ENCODE data around the gene GDPD5.

DNA sequence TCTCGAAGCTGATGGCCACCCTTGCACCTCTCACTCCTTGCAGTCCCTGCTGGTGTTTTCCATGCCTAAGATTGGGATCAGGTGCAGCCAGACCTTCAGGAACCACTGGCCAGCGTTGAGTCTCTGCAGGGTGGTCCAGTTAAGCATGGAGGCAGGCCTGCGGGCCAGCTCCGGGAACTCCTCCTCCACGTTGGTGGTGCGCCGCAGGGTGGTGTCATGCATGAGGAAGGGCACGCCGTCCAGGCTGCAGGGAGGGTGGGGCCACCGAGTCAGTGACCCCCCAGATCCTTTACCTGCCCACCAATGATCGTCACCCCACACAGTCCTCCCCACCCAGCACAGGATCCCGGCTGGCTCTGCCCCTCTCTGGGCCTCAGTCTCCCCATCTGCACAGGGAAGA is 82.7 kb downstream of the GDPD5 start:
- TF ChIP-seq, protein P1, sequence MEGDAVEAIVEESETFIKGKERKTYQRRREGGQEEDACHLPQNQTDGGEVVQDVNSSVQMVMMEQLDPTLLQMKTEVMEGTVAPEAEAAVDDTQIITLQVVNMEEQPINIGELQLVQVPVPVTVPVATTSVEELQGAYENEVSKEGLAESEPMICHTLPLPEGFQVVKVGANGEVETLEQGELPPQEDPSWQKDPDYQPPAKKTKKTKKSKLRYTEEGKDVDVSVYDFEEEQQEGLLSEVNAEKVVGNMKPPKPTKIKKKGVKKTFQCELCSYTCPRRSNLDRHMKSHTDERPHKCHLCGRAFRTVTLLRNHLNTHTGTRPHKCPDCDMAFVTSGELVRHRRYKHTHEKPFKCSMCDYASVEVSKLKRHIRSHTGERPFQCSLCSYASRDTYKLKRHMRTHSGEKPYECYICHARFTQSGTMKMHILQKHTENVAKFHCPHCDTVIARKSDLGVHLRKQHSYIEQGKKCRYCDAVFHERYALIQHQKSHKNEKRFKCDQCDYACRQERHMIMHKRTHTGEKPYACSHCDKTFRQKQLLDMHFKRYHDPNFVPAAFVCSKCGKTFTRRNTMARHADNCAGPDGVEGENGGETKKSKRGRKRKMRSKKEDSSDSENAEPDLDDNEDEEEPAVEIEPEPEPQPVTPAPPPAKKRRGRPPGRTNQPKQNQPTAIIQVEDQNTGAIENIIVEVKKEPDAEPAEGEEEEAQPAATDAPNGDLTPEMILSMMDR (conservative IDR thresholded peaks at IDR 0.05; ENCODE audit: low read length) = no peak
- TF ChIP-seq EZH2phosphoT487 (IDR thresholded peaks at IDR 0.05; ENCODE audit: borderline replicate concordance, low read depth, low read length) = no peak
